Stimulated activated CD8-positive, alpha-beta memory T cell treated with anti-CD3 and anti-CD28 coated beads, Interleukin-15, amount 100 ng/mL, for 4 hours (primary cell): ENCODE results near the gene MYOT.
"Not testable (repeated sequence)": the region's sequence is repeated elsewhere in the genome, so short reads cannot be mapped to it uniquely, and the experiment has no call there.

ENCODE experiments used
- DNase-seq, 2 donors: peaks; one replicate each; pipeline ENCODE4 v3.0.0-alpha.2; 2020; ENCODE audit warnings: low read depth in 2 of 2

MYOT gene

GRCh38 chr5:137867664-137868063 is at the start of gene MYOT:
MYOT (plus strand) TSS chr5:137867860; CDS start chr5:137870652, 2,792 bp downstream.
- DNase-seq = no peak

- no peak for DNase-seq
Measured at GRCh38 chr5:137819766-137820165, 47.9 kb upstream of the MYOT start.

- DNase-seq = no peak
Measured at GRCh38 chr5:137822158-137822764, 45.4 kb upstream of the MYOT start.

- no peak for DNase-seq
Measured at GRCh38 chr5:137822984-137823383, 44.7 kb upstream of the MYOT start.

- DNase-seq = no peak
Measured at GRCh38 chr5:137825165-137825564, 42.5 kb upstream of the MYOT start.

GRCh38 chr5:137826067-137826466 is 41.6 kb upstream of the MYOT start:
- no peak for DNase-seq

GRCh38 chr5:137828180-137828579 is 39.5 kb upstream of the MYOT start:
- no peak for DNase-seq

GRCh38 chr5:137828664-137829063 is 39.0 kb upstream of the MYOT start:
- no peak for DNase-seq

GRCh38 chr5:137831105-137831504 is 36.6 kb upstream of the MYOT start:
- no peak for DNase-seq

GRCh38 chr5:137831526-137831925 is 36.1 kb upstream of the MYOT start:
- no peak for DNase-seq

GRCh38 chr5:137832416-137832815 is 35.2 kb upstream of the MYOT start:
- DNase-seq = no peak

GRCh38 chr5:137833463-137833862 is 34.2 kb upstream of the MYOT start:
- DNase-seq = no peak

GRCh38 chr5:137834498-137835049 is 33.1 kb upstream of the MYOT start:
- no peak for DNase-seq

GRCh38 chr5:137836298-137836697 is 31.4 kb upstream of the MYOT start:
- DNase-seq = no peak

- no peak for DNase-seq
Measured at GRCh38 chr5:137836997-137837396, 30.7 kb upstream of the MYOT start.

GRCh38 chr5:137837491-137838394 is 29.9 kb upstream of the MYOT start:
- DNase-seq = no peak

- DNase-seq = no peak
Measured at GRCh38 chr5:137838976-137839375, 28.7 kb upstream of the MYOT start.

- DNase-seq = no peak
Measured at GRCh38 chr5:137842296-137842695, 25.4 kb upstream of the MYOT start.

GRCh38 chr5:137843676-137844299 is 23.9 kb upstream of the MYOT start:
- DNase-seq = no peak

- DNase-seq = no peak
Measured at GRCh38 chr5:137845472-137845871, 22.2 kb upstream of the MYOT start.

- DNase-seq = no peak
Measured at GRCh38 chr5:137847687-137848086, 20.0 kb upstream of the MYOT start.

- not testable (repeated sequence) for DNase-seq
Measured at GRCh38 chr5:137853165-137853564, 14.5 kb upstream of the MYOT start.
